Hematopoietic multipotent progenitor cell (in vitro differentiated cells): ENCODE measurements around the gene BEND7. TPM values are rescaled to one million over a fixed set of nuclear protein-coding genes. Genes with fewer than 3 reads are reported as not detected.
"Not testable (repeated sequence)": the region's sequence is repeated elsewhere in the genome, so short reads cannot be mapped to it uniquely, and the experiment has no call there.

Experiments used
- DNase-seq, 3 donors: peaks; one replicate each; pipeline ENCODE4 v3.0.0-alpha.2; 2011 to 2015; ENCODE audit warnings: low read depth in 2 of 3, low spot score in 2 of 3
- total RNA-seq: library from RNA; depleted of rRNA; stranded (reverse); fragments of >200 nt; gene quantifications from one replicate; pipeline ENCODE4 v1.2.3, GENCODE V29; 2012

Gene BEND7, protein sequence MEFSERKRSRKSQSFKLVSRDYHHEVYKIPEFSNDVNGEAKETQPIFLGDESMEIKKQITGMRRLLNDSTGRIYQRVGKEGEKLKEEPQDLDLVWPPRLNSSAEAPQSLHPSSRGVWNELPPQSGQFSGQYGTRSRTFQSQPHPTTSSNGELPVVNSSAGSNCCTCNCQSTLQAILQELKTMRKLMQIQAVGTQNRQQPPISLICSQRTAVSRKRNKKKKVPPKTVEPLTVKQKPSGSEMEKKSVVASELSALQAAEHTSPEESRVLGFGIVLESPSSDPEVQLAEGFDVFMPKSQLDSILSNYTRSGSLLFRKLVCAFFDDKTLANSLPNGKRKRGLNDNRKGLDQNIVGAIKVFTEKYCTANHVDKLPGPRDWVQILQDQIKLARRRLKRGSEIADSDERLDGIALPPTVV
- total RNA-seq: 5.7 TPM

DNA sequence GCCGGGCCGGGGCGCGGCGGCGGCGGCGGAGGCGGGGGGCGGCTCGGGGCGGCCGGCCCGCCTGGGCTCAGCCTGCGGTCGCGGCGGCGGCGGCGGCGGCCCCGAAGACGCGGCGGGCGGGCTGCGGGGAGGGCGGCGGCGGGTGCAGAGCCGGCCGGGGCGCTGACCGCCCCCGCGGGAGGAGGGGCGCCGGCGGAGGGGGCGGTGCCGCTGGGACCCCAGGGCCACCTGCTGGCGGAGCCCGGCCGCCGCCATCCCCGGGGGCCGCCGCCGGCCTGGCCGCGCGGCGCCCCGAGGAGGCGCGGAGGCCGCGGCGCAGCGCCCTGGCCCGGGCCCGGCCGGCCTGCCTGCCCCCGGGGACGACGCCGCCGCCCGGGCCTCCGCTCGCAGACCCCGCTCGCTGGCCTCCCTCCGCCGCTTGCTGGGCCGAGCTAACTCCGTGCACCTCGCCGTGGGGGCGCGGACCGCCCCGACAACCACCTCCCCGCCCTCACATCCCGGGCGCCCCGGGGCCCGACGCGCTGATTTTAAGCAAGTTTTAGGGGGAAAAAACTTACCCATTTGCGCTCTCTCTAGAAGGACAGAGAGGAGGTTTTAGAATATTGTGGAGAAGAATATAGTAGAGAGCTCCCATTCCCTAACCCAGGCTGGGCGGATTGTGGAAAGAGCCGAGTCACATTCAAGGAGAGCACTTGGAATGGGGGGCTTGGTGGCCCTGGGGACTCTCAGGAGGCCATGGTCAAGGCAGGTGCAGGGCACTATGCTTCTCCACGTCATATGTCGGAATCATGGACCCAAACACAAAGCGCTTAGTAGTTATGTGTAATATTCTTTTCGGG, at the start of gene BEND7:
Gene BEND7, minus strand, starts transcription at position 140 of the 839 bp plus-strand sequence. CDS start 481 bp downstream, outside the sequence.
- peak in 2 of 3 donors; percentile 53 to 62 for DNase-seq

DNA sequence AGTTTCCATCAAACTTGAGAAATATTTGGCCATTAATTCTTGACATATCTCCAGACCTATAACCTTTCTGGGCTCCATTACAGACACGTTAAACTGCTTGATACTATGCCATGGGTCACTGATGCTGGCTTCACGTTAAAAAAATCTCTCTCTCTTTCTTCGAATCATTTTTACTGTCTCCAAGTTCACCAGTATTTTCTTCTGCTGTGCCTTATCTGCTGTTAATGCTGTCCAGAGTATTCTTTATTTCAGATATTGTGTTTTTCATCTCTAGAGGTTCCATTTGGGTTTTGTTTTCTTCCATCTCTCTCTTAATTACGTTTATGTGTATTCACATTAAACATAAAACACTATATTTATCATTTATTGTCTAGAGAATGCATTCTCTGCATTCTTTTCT, 45.1 kb upstream of the BEND7 start:
- DNase-seq: no peak

DNA sequence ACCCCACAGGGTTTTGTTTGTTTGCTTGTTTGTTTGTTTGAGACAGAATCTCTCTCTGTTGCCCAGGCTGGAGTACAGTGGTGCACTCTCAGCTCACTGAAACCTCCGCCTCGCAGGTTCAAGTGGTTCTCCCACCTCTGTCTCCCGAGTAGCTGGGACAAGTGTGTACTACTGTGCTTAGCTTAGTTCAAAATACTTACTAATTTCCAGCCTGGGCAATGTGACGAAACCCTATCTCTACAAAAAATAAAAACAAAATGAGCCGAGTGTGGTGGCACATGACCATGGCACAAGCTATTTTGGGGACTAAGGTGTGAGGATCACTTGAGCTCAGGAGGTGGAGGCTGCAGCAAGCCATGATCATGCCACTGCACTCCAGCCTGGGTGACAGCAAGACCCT, 42.7 kb upstream of the BEND7 start:
- DNase-seq: no peak

DNA sequence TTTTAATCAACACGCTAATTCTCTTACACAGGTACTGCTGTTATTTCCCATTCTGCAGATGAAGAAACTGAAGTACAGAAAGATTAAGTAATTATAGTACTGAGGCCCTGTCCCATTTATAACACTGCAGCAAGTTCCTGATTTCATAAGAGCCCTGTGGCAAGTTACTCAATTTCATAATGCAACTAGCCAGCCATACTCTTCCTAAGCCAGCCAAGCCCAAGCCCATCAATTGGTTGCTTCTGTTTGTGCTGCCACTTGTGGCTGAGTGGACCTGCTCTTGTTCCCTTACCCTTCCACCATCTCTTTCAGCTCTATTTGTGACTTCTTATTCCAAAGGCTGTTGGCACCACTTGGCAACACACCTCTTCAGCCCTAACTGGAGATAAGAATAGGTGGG, 38.2 kb upstream of the BEND7 start:
- no peak for DNase-seq

DNA sequence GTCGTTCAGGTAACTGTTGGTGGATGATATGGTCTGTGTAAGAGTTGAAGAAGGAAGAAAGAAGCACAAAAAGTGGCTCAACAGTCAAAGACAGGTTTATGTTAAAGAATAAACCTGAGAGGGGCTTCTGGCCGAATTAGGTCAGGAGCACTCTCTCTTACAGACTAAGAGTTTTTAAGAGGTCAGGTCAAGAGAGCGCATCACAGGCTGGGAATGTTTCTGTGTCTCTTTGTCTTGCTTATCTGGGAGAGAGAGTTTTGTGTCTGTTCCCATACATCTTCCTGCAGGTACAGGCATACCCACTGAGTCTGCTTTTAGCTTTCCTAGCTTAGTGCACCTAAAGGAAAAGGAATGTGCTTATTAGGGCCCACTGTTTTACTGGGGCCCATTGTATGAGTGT, 35.8 kb upstream of the BEND7 start:
- DNase-seq: no peak

DNA sequence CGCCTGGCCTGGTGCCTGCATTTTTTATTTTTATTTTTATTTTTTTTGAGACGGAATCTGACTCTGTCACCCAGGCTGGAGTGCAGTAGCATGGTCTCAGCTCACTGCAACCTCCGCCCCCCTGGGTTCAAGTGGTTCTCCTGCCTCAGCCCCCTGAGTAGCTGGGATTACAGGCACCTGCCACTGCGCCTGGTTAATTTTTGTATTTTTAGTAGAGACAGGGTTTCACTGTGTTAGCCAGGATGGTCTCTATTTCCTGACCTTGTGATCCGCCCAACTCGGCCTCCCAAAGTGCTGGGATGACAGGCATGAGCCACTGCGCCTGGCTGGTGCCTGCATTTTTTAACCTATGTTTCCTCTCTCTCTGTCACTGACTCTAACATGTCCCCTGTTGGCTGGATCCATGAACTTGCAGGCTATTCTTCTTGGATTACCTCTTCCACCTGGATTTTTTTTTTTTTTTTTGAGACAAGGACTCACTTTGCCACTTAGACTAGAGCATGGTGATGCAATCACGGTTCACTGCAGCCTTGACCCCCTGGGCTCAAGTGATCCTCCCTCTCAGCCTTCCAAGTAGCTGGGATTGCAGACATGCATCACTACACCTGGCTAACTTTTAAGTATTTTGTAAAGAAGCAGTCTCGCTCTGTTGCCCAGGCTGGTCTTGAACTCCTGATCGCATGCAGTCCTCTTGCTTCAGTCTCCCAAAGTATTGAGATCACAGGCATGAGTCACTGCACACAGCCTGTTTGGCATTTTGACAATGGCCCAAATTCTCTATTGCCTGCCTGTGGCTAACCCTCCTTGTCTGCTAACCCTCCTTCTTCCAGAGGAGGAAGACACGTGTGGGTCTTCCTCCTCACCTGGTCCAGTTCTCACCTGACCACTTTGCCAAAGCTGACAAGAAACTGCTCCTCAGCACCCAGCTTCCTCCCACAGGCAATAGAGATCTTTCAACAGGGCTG, 34.9 kb upstream of the BEND7 start:
- DNase-seq: no peak

DNA sequence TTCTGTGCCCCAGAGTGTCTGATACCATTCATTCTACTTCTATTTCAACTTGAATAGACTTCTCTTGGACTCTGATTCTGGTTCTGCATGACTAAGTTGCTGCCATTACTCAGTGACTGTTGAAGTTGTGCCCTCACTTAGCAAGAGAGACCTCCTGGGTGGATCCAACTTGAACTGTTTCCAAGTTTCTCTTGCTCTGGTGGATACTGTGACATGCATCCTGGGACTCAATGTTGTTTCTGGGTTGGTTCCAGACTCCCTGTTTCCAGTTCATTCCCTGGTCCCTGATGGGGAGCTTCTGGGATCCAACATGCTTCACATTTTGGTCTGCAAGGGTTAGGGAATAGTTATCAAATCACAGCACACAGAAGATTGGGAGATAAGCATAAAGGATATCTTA, 31.8 kb upstream of the BEND7 start:
- no peak for DNase-seq

DNA sequence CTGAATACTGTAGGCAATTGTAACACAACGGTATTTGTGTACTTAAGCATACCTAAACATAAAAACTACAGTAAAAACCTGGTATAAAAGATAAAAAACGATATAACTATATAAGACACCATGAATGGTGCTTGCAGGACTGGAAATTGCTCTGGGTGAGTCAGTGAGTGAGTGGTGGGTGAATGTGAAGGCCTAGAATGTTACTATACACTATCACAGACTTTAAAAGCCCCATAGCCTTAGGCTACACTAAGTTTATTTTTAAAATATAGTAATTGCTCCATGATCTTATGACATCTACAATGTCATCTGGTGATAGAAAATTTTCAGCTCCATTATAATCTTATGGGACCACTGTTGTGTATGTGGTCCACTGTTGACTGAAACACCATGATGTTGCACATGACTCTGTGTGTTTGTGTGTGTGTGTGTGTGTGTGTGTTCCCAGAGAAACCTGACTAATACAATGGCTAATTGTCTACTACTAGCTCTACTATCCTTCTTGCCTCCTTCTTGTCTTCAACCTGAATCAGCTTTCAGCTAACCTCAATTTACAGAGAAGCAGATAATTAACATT, 30.4 kb upstream of the BEND7 start:
- DNase-seq: no peak

DNA sequence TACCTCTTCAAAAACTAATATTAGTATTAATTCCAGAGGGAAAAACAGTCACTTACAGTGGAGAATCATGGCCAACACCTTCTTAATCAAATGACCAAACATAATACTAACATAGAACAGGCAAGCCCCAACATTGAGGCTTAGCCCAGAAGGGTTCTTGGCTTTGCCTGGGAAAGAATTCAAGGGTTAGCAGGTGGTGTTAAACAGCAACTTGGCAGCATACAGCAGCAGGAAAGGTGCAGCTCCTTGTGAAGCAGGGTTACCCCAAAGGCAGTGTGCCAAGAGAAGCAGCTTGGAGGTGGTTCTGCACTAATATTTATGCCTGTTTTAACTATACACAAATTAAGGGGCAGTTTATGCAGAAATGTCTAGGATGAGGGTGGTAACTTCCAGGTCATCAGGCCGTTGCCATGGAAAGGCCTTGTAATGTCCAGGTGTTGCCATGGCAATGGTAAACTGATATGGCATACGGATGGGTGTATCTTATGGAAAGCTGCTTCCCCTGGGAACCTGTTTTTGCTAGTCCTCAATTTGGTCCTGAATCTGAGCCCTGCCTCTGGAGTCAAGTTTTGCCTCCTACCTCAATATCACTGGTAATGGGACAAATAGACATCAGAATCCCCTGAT, 27.2 kb upstream of the BEND7 start:
- DNase-seq: no peak

DNA sequence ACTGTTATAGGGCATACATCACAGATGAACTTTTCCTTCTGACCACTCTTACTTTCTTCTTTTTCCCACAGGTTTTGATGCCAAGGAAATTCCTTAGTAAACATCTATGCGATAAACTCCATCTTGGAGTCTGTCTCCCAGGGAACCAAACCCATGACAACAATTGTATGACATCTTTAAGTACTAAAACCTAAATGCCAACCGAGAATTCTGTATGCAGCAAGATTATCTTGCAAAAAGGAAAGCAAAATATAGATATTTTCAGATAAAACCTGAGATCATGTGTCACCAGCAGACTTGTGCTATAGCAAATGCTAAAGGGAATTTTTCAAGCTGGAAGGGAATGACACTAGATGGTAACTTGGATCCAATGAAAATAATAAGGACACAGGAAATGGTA, 22.0 kb upstream of the BEND7 start:
- DNase-seq: peak in 1 of 3 donors; percentile 46

DNA sequence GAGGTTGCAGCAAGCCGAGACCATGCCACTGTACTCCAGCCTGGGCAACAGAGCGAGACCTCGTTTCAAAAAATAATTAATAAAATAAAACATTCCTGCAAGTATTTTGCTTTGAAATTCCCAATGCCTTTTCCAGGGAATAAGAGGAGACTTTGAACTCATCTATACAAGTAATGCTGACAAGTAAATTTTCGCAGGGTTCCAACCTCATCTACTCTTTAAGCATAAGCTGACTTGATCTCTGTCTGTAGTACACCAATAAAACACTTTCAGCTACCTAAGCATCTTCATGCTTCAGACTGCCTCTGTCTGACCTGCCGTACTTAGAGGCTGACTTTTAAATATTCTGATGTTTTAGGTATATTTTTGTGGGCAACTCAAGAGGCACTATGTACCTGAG, 13.7 kb upstream of the BEND7 start:
- DNase-seq: no peak

DNA sequence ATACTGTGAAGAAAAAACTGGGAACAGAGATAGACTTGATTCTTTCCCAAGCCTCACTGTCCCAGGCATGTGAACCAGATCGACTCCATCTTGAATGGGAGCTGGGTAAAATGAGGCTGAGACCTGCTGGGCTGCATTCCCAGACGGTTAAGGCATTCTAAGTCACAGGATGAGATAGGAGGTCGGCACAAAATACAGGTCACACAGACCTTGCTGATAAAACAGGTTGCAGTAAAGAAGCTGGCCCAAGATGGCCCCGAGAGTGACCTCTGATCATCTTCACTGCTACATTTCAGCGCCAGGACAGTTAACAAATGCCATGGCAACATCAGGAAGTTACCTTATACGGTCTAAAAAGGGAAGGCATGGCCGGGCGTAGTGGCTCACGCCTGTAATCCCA, 9.2 kb upstream of the BEND7 start:
- not testable (repeated sequence) for DNase-seq

DNA sequence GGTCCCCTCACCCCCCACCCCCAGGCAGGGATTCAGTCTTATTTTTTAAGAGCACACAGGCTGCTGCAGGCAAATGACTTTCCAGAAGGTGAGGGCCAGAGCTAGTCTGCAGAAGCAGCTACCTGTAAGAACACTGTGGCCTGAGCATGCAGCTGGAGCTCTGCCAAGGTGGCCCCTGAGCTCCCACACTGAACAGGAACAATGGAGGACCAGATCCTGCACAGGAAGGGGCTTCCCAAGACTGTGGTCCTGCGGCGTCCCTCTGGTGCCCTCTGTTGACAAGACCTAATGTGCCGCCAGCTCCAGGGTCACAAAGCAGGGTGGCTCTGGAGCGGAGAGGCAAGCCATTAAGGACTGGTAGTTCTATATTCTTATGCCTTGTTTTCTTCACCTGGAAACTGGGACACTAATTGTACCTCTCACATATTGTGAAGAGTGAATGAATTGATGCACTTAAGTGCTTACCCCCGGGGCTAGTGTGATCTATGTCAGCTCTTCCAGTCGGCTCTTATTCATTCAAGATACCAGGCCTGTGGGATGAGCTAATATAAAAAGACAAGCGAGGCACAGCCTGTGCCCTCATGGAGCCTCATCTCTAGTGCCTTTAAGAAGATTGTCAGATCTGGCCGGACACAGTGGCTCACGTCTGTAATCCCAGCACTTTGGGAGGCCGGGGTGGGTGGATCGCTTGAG, 8.0 kb upstream of the BEND7 start:
- peak in 2 of 3 donors; percentile 64 to 66 for DNase-seq

DNA sequence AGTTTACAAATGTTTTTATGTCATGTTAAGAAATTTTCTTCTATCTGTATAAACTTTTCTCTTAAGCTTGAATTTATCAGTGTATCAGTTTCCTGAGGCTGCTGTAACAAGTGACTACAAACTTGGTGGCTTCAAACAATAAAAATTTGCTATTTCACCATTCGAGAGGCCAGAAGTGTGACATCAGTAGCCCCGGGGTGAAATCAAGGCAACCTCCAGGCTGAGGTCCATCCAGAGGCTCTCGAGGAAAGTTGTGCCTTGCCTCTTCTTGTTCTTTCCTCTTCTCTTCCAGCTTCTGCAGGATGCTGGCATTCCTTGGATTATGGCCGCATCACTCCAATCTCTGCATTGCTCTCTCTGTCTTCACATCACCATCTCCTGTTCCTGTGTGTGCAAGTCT, 6.5 kb upstream of the BEND7 start:
- DNase-seq: no peak

DNA sequence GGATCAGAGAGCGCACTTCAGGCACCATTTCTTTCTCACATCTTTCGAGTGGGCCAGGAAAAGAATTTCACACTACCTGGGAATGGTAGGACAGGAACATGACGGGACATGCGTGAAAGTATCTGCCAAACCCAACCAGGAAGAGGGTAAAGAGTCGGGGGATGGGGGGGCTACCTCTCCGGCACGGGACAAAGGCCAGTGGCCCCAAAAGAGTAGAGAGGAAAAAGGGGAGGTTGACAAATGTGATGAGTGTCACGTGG, 830 bp upstream of the BEND7 start:
- no peak for DNase-seq

DNA sequence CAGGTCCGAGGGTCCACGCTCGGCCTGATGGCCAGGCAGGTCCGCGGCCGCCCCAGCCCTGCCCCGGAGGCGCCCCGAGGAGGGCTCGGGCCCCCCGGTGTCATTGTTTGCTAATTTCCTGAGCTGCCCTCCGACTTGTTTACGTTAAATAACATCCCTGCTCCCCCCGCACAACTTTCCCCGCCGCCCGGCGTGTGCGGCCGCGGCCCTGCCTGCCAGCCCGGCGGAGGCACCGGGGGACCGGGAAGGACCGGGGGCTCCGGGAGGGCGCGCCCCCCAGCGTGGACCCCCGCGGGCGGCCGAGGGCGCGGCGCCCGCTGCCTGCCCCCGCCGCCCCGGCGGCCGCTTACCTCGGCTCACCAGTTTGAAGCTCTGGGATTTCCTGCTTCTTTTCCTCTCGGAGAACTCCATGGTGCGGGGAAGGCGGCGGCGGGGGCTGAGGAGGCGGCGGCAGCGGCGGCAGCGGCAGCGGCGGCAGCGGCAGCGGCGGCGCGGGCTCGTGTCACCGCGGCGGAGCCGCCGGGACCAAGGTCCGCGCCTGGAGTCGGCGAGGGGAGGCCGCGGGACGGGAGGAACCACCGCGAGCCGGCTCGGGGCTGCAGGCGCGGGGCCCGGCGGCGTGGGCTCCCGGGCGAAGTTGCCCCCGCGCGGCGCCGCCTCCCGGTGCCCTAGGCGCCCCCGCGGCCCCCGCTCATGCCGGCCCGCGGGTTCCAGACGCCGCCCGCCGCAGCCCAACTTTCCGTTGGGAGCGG, 515 bp downstream of the BEND7 start:
- DNase-seq: peak in 2 of 3 donors; percentile 15 to 24

DNA sequence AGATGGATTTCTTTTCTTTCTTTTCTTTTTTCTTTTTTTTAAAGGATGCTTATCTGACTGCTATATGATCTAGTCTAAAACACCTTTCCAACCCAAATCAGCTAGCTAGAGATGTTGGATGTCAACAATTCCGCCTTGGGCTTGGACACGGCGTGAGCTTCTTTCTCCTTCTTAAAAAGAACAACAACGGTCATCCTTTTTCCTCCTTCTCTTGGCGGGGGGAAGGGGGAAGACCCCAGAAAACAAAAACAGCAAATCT, 1.0 kb downstream of the BEND7 start:
- DNase-seq: no peak

DNA sequence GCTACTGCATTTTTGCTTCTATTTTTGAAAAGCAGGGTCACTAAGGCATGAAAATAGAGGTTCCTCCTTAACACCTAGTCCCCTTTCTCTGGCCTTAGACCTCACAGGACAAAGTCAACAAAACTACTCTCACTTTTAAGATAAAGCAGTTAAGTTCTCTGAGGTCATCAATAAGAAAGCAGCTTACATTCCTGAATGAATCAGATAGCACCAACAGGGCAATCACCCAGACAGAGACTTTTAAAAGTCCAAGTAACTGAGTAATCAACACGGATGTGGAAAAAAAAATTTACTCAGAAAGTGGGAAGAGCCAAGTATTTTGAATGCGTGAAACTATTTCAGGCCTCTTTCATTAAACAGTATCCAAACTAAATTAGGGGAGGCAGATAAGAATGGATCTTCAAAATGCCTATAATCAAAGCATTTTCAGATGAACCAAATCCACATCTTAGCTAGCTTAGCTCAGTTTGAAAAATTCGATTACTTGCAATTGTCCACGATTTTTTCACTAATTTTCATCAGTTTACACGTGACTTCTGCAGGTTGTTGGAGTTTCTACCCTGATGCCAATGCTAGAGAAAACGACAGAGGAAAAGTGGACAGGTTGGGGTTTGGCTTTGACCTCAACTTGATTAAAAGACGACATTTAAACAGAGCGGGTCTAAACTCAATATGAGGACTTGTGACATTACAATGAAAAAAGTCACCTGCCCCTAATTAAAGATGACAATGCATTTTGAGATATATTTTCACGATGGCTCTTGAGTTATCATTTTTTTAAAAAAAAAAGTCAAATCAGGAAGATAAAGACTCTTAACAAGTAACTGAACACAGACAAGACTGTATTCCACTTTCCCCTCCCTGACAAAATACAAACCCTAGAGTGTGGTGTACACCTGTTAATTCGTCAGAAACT, 1.6 kb downstream of the BEND7 start:
- DNase-seq: no peak
